Stomach (tissue), 4 donors: ENCODE data around the gene FGGY.

Experiments
- CTCF ChIP-seq, 7 experiments: fragments of 450-650 bp in 4 of 7; fragments of 200-600 bp in 3 of 7; sonication (generic) in 3 of 7; IDR thresholded peaks; one replicate each; pipeline ENCODE4 v1.5.1; 2016 to 2019; ENCODE audit warnings: antibody characterized with exemption in 7 of 7, control low read depth in 2 of 7, mild to moderate bottlenecking in 1 of 7
- POLR2A ChIP-seq, 4 donors: fragments of 450-650 bp; IDR thresholded peaks; one replicate each; pipeline ENCODE4 v1.6.1; 2016; ENCODE audit warnings: antibody characterized with exemption in 4 of 4, control low read depth in 2 of 4, mild to moderate bottlenecking in 1 of 4, moderate library complexity in 1 of 4

DNA sequence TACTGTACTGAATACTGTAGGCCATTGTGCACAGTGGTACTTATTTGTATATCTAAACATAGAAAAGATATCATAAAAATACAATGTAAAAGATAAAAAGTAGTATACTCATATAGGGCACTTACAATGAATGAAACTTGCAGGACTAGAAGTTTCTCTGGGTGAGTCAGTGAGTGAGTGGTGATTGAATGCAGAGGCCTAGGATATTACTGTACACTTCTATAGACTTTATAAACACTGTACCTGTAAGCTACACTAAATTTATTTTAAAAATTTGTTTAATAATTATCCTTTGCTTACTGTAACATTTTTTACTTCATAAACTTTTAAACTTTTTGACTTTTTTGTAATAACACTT is 82.5 kb downstream of the FGGY start:
- TF ChIP-seq CTCF (IDR thresholded peaks at IDR 0.05): no peak
- TF ChIP-seq POLR2A (IDR thresholded peaks at IDR 0.05): no peak
